GM12878 (cell line): ENCODE data around the gene GLRX5. TPM values are rescaled to one million over a fixed set of nuclear protein-coding genes. Genes with fewer than 3 reads are reported as not detected.

Experiments used
- BCL11A ChIP-seq: IDR thresholded peaks from 2 replicates; pipeline ENCODE4 v1.6.1; 2011; ENCODE audit warnings: low read depth, low read length
- BHLHE40 ChIP-seq, 2 experiments: fragments of 450-650 bp in 1 of 2; IDR thresholded peaks; 2 replicates each; pipeline ENCODE4 v1.6.1; 2011 to 2017; ENCODE audit warnings: low read depth in 2 of 2, borderline replicate concordance in 1 of 2, improper control_type of control experiment in 1 of 2, low read length in 1 of 2, mild to moderate bottlenecking in 1 of 2
- CBX3 ChIP-seq: fragments of 200-600 bp; sonication (generic); IDR thresholded peaks from 2 replicates; pipeline ENCODE4 v1.6.1; 2016; ENCODE audit warnings: low read depth, borderline replicate concordance
- MEF2A ChIP-seq: IDR thresholded peaks from 2 replicates; pipeline ENCODE4 v1.6.1; 2011; ENCODE audit warnings: low read depth, mild to moderate bottlenecking, low read length, moderate library complexity; ENCODE audit not compliant: insufficient read depth
- MLLT1 ChIP-seq: fragments of 450-650 bp; IDR thresholded peaks from 2 replicates; pipeline ENCODE4 v1.6.1; 2016; ENCODE audit warnings: mild to moderate bottlenecking
- NR2F1 ChIP-seq: fragments of 450-650 bp; conservative IDR thresholded peaks from 2 replicates; pipeline ENCODE4 v1.6.1; 2017; ENCODE audit warnings: mild to moderate bottlenecking
- PAX5 ChIP-seq: IDR thresholded peaks from 2 replicates; pipeline ENCODE4 v1.6.1; 2011; ENCODE audit warnings: low read depth, low read length, borderline replicate concordance
- RELA ChIP-seq: fragments of 450-650 bp; IDR thresholded peaks from 2 replicates; pipeline ENCODE4 v1.8.0; 2014; ENCODE audit warnings: borderline replicate concordance; ENCODE audit not compliant: partially characterized antibody
- SMAD5 ChIP-seq: IDR thresholded peaks from 2 replicates; pipeline ENCODE4 v1.6.1; 2016; ENCODE audit warnings: antibody characterized with exemption, low read depth
- SMARCA5 ChIP-seq: fragments of 450-650 bp; IDR thresholded peaks from 2 replicates; pipeline ENCODE4 v1.6.1; 2017; ENCODE audit warnings: mild to moderate bottlenecking
- SRF ChIP-seq, 2 experiments: IDR thresholded peaks; 2 replicates each; pipeline ENCODE4 v1.6.1; 2011; ENCODE audit warnings: low read depth in 2 of 2, low read length in 2 of 2, mild to moderate bottlenecking in 1 of 2, moderate library complexity in 1 of 2
- ZBTB33 ChIP-seq: fragments of 450-650 bp; IDR thresholded peaks from 2 replicates; pipeline ENCODE4 v1.6.1; 2017; ENCODE audit warnings: mild to moderate bottlenecking
- polyA plus RNA-seq, 11 experiments: library from polyadenylated mRNA; depleted of rRNA in 4 of 11; unstranded in 6 of 11; stranded (reverse) in 5 of 11; fragments of >200 nt; fragmentation: Nextera tagmentation in 4 of 11; fragmentation: Illumina TruSeq in 1 of 11; extraction: Ambion mirVana in 4 of 11; extraction: Trizol in 1 of 11; gene quantifications; 1 replicate in 1 of 11; 2 replicates in 10 of 11; pipeline versions ENCODE4 v1.2.1 to v1.2.3, GENCODE V29; 2011 to 2016; ENCODE audit warnings: inconsistent platforms in 2 of 11, missing spikeins in 2 of 11, low read depth in 1 of 11
- total RNA-seq, 4 experiments: library from RNA; depleted of rRNA in 3 of 4; stranded (reverse); fragments of >200 nt in 3 of 4; fragmentation: Illumina TruSeq in 1 of 4; extraction: Trizol in 1 of 4; gene quantifications; 2 replicates each; pipeline versions ENCODE4 v1.2.1 to v1.2.3, GENCODE V29; 2013 to 2021
- TF ChIP-seq, protein P1 (sequence below): fragments of 450-650 bp; IDR thresholded peaks from 2 replicates; pipeline ENCODE4 v1.6.1; 2017; ENCODE audit warnings: low read depth, mild to moderate bottlenecking, moderate library complexity
- TF ChIP-seq, protein P2 (sequence below): IDR thresholded peaks from 2 replicates; pipeline ENCODE4 v1.6.1; 2012; ENCODE audit warnings: improper control_type of control experiment, low read depth, low read length; ENCODE audit not compliant: insufficient replicate concordance

Gene GLRX5
- total and polyA plus RNA-seq, 10 of the 15 experiments (the other 5 are each of a cell fraction or from before 2014, with no cell fraction given), result 12.8 to 139 (median 55.4) TPM

GRCh38 chr14:95503365-95504134 is 31.3 kb upstream of the GLRX5 start (continued):
- TF ChIP-seq, protein P1, sequence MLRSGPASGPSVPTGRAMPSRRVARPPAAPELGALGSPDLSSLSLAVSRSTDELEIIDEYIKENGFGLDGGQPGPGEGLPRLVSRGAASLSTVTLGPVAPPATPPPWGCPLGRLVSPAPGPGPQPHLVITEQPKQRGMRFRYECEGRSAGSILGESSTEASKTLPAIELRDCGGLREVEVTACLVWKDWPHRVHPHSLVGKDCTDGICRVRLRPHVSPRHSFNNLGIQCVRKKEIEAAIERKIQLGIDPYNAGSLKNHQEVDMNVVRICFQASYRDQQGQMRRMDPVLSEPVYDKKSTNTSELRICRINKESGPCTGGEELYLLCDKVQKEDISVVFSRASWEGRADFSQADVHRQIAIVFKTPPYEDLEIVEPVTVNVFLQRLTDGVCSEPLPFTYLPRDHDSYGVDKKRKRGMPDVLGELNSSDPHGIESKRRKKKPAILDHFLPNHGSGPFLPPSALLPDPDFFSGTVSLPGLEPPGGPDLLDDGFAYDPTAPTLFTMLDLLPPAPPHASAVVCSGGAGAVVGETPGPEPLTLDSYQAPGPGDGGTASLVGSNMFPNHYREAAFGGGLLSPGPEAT, result peak; percentile 47; the same call in 1 of the 2 replicates
- no peak for TF ChIP-seq NR2F1
- peak; percentile 99 for TF ChIP-seq SMARCA5
- TF ChIP-seq CBX3, result no peak
- no peak for TF ChIP-seq PAX5
- TF ChIP-seq RELA, result no peak
- TF ChIP-seq BHLHE40 (IDR thresholded peaks at IDR 0.05; ENCODE audit: borderline replicate concordance in 1 of 2, low read depth in 2 of 2, low read length in 1 of 2), result peak; percentile 86 to 90
- TF ChIP-seq SMAD5, result no peak
- no peak for TF ChIP-seq MLLT1
- 0 out of 2 replicates have a peak, but pooled peaks have one; percentile 20 for TF ChIP-seq BCL11A
- no peak for TF ChIP-seq ZBTB33
- TF ChIP-seq SRF (IDR thresholded peaks at IDR 0.05; ENCODE audit: low read depth in 2 of 2, low read length in 2 of 2), result no peak
- TF ChIP-seq, protein P2, sequence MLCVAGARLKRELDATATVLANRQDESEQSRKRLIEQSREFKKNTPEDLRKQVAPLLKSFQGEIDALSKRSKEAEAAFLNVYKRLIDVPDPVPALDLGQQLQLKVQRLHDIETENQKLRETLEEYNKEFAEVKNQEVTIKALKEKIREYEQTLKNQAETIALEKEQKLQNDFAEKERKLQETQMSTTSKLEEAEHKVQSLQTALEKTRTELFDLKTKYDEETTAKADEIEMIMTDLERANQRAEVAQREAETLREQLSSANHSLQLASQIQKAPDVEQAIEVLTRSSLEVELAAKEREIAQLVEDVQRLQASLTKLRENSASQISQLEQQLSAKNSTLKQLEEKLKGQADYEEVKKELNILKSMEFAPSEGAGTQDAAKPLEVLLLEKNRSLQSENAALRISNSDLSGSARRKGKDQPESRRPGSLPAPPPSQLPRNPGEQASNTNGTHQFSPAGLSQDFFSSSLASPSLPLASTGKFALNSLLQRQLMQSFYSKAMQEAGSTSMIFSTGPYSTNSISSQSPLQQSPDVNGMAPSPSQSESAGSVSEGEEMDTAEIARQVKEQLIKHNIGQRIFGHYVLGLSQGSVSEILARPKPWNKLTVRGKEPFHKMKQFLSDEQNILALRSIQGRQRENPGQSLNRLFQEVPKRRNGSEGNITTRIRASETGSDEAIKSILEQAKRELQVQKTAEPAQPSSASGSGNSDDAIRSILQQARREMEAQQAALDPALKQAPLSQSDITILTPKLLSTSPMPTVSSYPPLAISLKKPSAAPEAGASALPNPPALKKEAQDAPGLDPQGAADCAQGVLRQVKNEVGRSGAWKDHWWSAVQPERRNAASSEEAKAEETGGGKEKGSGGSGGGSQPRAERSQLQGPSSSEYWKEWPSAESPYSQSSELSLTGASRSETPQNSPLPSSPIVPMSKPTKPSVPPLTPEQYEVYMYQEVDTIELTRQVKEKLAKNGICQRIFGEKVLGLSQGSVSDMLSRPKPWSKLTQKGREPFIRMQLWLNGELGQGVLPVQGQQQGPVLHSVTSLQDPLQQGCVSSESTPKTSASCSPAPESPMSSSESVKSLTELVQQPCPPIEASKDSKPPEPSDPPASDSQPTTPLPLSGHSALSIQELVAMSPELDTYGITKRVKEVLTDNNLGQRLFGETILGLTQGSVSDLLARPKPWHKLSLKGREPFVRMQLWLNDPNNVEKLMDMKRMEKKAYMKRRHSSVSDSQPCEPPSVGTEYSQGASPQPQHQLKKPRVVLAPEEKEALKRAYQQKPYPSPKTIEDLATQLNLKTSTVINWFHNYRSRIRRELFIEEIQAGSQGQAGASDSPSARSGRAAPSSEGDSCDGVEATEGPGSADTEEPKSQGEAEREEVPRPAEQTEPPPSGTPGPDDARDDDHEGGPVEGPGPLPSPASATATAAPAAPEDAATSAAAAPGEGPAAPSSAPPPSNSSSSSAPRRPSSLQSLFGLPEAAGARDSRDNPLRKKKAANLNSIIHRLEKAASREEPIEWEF, result no peak
- peak; percentile 88 for TF ChIP-seq MEF2A
